SK-N-SH treated with all-trans-retinoic acid at 6 μM for 48 hours (cell line): ENCODE measurements around the gene DMD.

Experiments used
- ATAC-seq: fragments of 200-7000 bp; cut with Tn5 transposase; 3 replicates; pipeline ENCODE4 v1.9.1; 2020; ENCODE audit warnings: mild to moderate bottlenecking, moderate library complexity
- ARNTL ChIP-seq: fragments of 450-650 bp; formaldehyde crosslinking; IDR thresholded peaks from 2 replicates; pipeline ENCODE4 v1.5.0; 2020; ENCODE audit warnings: low read depth, mild to moderate bottlenecking, moderate library complexity, borderline replicate concordance
- BACH2 ChIP-seq: fragments of 250-450 bp; sonication (Bioruptor Pico); IDR thresholded peaks from 2 replicates; pipeline ENCODE4 v1.9.0; 2021; ENCODE audit warnings: mild to moderate bottlenecking, borderline replicate concordance
- ESRRG ChIP-seq: fragments of 250-450 bp; sonication (Bioruptor Pico); IDR thresholded peaks from 2 replicates; pipeline ENCODE4 v1.6.1; 2021; ENCODE audit warnings: mild to moderate bottlenecking
- GLIS3 ChIP-seq: fragments of 250-450 bp; sonication (Bioruptor Pico); IDR thresholded peaks from 2 replicates; pipeline ENCODE4 v1.5.0; 2020; ENCODE audit warnings: mild to moderate bottlenecking, moderate library complexity
- ISL1 ChIP-seq: fragments of 250-450 bp; sonication (Bioruptor Pico); IDR thresholded peaks from 2 replicates; pipeline ENCODE4 v2.1.2; 2022; ENCODE audit warnings: mild to moderate bottlenecking, moderate library complexity
- OSR1 ChIP-seq: fragments of 250-450 bp; sonication (Bioruptor Pico); IDR thresholded peaks from 2 replicates; pipeline ENCODE4 v1.8.0; 2022; ENCODE audit warnings: moderate library complexity, mild to moderate bottlenecking, inconsistent platforms
- RARB ChIP-seq: fragments of 250-450 bp; sonication (Bioruptor Pico); IDR thresholded peaks from 2 replicates; pipeline ENCODE4 v1.8.0; 2021; ENCODE audit warnings: mild to moderate bottlenecking, moderate library complexity
- SNAI2 ChIP-seq: fragments of 250-450 bp; sonication (Bioruptor Pico); IDR thresholded peaks from 2 replicates; pipeline ENCODE4 v1.5.0; 2020; ENCODE audit warnings: mild to moderate bottlenecking, moderate library complexity
- TCF4 ChIP-seq: fragments of 250-450 bp; sonication (Bioruptor Pico); IDR thresholded peaks from 2 replicates; pipeline ENCODE4 v1.8.0; 2021; ENCODE audit warnings: mild to moderate bottlenecking, moderate library complexity, borderline replicate concordance
- TOX ChIP-seq: fragments of 250-450 bp; sonication (Bioruptor Pico); IDR thresholded peaks from 2 replicates; pipeline ENCODE4 v1.8.0; 2021; ENCODE audit warnings: mild to moderate bottlenecking, moderate library complexity, borderline replicate concordance
- ZC3H10 ChIP-seq: fragments of 250-450 bp; sonication (Bioruptor Pico); IDR thresholded peaks from 2 replicates; pipeline ENCODE4 v1.5.1; 2021; ENCODE audit warnings: mild to moderate bottlenecking, moderate library complexity
- ZFP3 ChIP-seq: fragments of 250-450 bp; sonication (Bioruptor Pico); IDR thresholded peaks from 2 replicates; pipeline ENCODE4 v1.5.0; 2020; ENCODE audit warnings: mild to moderate bottlenecking, moderate library complexity
- ZFP30 ChIP-seq: fragments of 450-650 bp; formaldehyde crosslinking; IDR thresholded peaks from 2 replicates; pipeline ENCODE4 v1.5.0; 2022; ENCODE audit warnings: mild to moderate bottlenecking, moderate library complexity
- ZNF70 ChIP-seq: fragments of 450-650 bp; formaldehyde crosslinking; IDR thresholded peaks from 2 replicates; pipeline ENCODE4 v1.5.0; 2020; ENCODE audit warnings: mild to moderate bottlenecking, moderate library complexity
- ZNF8 ChIP-seq: fragments of 450-650 bp; formaldehyde crosslinking; IDR thresholded peaks from 2 replicates; pipeline ENCODE4 v1.5.0; 2020; ENCODE audit warnings: mild to moderate bottlenecking, moderate library complexity
- TF ChIP-seq, protein P1 (sequence below): fragments of 250-450 bp; sonication (Bioruptor Pico); IDR thresholded peaks from 2 replicates; pipeline ENCODE4 v1.8.0; 2021; ENCODE audit warnings: low read depth, mild to moderate bottlenecking, moderate library complexity, borderline replicate concordance
- TF ChIP-seq, protein P2 (sequence below): fragments of 250-450 bp; sonication (Bioruptor Pico); IDR thresholded peaks from 2 replicates; pipeline ENCODE4 v1.5.1; 2020; ENCODE audit warnings: low read depth, mild to moderate bottlenecking, moderate library complexity
- TF ChIP-seq, protein P3 (sequence below): fragments of 250-450 bp; sonication (Bioruptor Pico); IDR thresholded peaks from 2 replicates; pipeline ENCODE4 v1.8.0; 2020; ENCODE audit warnings: mild to moderate bottlenecking, moderate library complexity, borderline replicate concordance
- TF ChIP-seq, protein P4 (sequence below): fragments of 250-450 bp; sonication (Bioruptor Pico); IDR thresholded peaks from 2 replicates; pipeline ENCODE4 v1.5.1; 2021; ENCODE audit warnings: mild to moderate bottlenecking, moderate library complexity
- TF ChIP-seq, protein P5 (sequence below): fragments of 250-450 bp; sonication (Bioruptor Pico); IDR thresholded peaks from 2 replicates; pipeline ENCODE4 v1.5.0; 2020; ENCODE audit warnings: mild to moderate bottlenecking, moderate library complexity

The DMD gene

DNA sequence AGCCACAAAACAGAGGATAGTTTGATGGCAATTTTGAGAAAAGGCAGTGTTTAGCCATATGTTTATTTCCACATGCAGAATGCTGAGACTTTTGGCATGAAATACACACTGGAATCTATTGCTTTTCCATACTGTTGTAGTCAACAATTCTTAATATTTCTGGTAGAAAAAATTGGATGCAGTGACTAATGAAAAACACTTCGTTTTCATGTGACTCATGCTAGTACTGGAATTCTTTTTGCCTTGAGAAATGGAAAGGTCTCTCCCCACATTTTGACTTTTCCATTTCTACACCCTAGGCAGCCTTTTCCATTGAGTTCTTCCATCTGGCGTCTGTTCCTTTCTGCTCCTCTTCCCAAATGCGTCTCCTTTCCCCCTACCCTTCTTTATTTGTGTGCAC, 1714.3 kb downstream of the DMD start:
- TF ChIP-seq OSR1 (CRISPR knock-in tag) (no peak), GLIS3 (CRISPR knock-in tag) (no peak), RARB (CRISPR knock-in tag) (no peak), BACH2 (CRISPR knock-in tag) (no peak), ZFP3 (no peak), ZC3H10 (CRISPR knock-in tag) (no peak), SNAI2 (CRISPR knock-in tag) (no peak), ZNF70 (CRISPR knock-in tag) (no peak)
- TF ChIP-seq, protein P1, sequence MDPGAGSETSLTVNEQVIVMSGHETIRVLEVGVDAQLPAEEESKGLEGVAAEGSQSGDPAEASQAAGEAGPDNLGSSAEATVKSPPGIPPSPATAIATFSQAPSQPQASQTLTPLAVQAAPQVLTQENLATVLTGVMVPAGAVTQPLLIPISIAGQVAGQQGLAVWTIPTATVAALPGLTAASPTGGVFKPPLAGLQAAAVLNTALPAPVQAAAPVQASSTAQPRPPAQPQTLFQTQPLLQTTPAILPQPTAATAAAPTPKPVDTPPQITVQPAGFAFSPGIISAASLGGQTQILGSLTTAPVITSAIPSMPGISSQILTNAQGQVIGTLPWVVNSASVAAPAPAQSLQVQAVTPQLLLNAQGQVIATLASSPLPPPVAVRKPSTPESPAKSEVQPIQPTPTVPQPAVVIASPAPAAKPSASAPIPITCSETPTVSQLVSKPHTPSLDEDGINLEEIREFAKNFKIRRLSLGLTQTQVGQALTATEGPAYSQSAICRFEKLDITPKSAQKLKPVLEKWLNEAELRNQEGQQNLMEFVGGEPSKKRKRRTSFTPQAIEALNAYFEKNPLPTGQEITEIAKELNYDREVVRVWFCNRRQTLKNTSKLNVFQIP = no peak
- TF ChIP-seq, protein P2, sequence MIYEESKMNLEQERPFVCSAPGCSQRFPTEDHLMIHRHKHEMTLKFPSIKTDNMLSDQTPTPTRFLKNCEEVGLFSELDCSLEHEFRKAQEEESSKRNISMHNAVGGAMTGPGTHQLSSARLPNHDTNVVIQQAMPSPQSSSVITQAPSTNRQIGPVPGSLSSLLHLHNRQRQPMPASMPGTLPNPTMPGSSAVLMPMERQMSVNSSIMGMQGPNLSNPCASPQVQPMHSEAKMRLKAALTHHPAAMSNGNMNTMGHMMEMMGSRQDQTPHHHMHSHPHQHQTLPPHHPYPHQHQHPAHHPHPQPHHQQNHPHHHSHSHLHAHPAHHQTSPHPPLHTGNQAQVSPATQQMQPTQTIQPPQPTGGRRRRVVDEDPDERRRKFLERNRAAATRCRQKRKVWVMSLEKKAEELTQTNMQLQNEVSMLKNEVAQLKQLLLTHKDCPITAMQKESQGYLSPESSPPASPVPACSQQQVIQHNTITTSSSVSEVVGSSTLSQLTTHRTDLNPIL (CRISPR knock-in tag) = no peak
- peak; percentile 55 for ATAC-seq

DNA sequence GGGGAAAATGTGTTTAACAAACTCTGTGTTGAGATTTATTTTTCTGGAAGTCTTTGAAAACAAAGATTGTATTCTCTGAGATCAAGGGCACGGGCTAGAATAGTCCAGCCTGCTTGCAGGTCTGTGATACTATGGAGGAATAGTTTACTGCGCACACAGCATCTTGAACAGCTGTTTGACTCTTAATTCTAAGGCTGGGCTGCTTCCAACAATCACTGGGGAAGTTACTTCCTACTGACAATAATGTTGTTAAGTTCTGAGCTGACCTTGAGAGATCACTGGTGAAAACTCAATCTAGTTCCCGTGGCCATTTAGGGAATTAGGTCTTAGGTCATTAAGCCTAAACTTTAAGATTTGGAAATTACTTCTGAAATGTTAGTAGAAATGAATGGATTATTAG, 1723.4 kb downstream of the DMD start:
- ATAC-seq = no peak
- TF ChIP-seq OSR1 (CRISPR knock-in tag) = no peak
- TF ChIP-seq, protein P3, sequence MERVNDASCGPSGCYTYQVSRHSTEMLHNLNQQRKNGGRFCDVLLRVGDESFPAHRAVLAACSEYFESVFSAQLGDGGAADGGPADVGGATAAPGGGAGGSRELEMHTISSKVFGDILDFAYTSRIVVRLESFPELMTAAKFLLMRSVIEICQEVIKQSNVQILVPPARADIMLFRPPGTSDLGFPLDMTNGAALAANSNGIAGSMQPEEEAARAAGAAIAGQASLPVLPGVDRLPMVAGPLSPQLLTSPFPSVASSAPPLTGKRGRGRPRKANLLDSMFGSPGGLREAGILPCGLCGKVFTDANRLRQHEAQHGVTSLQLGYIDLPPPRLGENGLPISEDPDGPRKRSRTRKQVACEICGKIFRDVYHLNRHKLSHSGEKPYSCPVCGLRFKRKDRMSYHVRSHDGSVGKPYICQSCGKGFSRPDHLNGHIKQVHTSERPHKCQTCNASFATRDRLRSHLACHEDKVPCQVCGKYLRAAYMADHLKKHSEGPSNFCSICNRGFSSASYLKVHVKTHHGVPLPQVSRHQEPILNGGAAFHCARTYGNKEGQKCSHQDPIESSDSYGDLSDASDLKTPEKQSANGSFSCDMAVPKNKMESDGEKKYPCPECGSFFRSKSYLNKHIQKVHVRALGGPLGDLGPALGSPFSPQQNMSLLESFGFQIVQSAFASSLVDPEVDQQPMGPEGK (CRISPR knock-in tag) = no peak
- TF ChIP-seq, protein P4, sequence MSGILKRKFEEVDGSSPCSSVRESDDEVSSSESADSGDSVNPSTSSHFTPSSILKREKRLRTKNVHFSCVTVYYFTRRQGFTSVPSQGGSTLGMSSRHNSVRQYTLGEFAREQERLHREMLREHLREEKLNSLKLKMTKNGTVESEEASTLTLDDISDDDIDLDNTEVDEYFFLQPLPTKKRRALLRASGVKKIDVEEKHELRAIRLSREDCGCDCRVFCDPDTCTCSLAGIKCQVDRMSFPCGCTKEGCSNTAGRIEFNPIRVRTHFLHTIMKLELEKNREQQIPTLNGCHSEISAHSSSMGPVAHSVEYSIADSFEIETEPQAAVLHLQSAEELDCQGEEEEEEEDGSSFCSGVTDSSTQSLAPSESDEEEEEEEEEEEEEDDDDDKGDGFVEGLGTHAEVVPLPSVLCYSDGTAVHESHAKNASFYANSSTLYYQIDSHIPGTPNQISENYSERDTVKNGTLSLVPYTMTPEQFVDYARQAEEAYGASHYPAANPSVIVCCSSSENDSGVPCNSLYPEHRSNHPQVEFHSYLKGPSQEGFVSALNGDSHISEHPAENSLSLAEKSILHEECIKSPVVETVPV = no peak
- TF ChIP-seq TCF4 (CRISPR knock-in tag) = no peak
- TF ChIP-seq, protein P2 (CRISPR knock-in tag) = no peak
- no peak for TF ChIP-seq ZC3H10 (CRISPR knock-in tag)
- TF ChIP-seq ZNF8 (CRISPR knock-in tag) = no peak
- TF ChIP-seq ZFP3 = no peak
- TF ChIP-seq, protein P5, sequence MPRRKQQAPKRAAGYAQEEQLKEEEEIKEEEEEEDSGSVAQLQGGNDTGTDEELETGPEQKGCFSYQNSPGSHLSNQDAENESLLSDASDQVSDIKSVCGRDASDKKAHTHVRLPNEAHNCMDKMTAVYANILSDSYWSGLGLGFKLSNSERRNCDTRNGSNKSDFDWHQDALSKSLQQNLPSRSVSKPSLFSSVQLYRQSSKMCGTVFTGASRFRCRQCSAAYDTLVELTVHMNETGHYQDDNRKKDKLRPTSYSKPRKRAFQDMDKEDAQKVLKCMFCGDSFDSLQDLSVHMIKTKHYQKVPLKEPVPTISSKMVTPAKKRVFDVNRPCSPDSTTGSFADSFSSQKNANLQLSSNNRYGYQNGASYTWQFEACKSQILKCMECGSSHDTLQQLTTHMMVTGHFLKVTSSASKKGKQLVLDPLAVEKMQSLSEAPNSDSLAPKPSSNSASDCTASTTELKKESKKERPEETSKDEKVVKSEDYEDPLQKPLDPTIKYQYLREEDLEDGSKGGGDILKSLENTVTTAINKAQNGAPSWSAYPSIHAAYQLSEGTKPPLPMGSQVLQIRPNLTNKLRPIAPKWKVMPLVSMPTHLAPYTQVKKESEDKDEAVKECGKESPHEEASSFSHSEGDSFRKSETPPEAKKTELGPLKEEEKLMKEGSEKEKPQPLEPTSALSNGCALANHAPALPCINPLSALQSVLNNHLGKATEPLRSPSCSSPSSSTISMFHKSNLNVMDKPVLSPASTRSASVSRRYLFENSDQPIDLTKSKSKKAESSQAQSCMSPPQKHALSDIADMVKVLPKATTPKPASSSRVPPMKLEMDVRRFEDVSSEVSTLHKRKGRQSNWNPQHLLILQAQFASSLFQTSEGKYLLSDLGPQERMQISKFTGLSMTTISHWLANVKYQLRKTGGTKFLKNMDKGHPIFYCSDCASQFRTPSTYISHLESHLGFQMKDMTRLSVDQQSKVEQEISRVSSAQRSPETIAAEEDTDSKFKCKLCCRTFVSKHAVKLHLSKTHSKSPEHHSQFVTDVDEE (CRISPR knock-in tag) = no peak
- no peak for TF ChIP-seq ARNTL (CRISPR knock-in tag)
- no peak for TF ChIP-seq ZFP30
- no peak for TF ChIP-seq TOX (CRISPR knock-in tag)
- TF ChIP-seq RARB (CRISPR knock-in tag) = no peak
- no peak for TF ChIP-seq ISL1 (CRISPR knock-in tag)

DNA sequence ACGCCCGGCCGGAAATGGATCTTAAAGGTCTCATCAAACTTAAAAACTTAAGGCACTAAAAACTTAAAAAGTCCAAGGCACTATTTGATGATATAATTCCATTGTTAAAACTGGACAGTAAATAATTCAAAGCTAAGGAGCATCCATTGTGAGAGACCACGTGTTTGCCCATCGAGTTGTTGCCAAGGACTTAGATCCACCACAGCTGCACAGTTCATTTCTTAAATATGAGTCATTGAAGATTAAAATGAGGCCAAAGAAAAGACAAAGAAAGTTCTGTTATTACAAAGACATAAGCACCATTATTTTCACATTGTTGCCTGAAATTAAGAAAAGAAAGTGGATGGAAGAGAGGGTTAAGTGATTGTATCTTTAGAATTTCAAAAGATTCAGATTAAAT, 1728.0 kb downstream of the DMD start:
- ATAC-seq = peak; percentile 73
- TF ChIP-seq ESRRG (no peak), ZNF70 (CRISPR knock-in tag) (no peak), ISL1 (CRISPR knock-in tag) (peak; percentile 35)
- TF ChIP-seq, protein P1 = no peak
